Stimulated activated CD4-positive, alpha-beta T cell treated with anti-CD3 and anti-CD28 coated beads, Interleukin-15, amount 100 ng/mL, for 48 hours (primary cell): ENCODE data around the gene ZNF444.

Experiments
- DNase-seq, 2 donors: peaks; one replicate each; pipeline ENCODE4 v3.0.0-alpha.2; 2020; ENCODE audit warnings: low read depth in 2 of 2

The ZNF444 gene

DNA sequence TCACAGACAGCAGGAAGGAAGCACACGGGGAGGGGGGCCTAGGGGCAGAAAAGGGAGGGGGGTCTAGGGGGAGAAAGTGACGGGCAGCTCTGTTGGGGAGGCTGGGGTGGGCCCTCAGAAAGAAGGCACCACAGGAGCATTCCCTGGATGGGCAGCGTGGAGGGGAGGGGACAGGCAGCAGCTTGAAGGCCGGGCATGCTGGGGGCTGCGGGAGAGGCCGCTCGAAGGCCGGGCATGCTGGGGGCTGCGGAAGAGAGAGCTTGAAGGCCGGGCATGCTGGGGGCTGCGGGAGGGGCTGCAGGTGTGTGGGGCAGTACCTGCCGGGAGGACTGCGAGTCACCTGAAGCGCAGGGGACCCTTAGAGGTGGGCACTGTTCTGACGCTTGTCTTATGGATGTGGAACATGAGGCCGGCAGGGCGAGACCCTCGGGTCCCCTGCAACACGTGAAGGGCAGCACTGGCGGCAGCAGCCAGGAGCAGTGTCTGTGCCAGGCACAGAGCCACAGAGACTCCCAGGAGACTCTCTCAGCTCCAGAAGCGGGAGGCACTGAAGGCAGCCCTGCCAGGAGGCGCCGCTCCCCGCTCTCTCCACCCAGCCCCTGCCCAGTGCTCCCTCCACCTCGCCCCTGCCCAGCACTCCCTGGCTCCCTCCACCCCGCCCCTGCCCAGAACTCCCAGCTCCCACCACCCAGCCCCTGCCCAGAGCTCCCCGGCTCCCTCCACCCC is 33.3 kb upstream of the ZNF444 start:
- no peak for DNase-seq

DNA sequence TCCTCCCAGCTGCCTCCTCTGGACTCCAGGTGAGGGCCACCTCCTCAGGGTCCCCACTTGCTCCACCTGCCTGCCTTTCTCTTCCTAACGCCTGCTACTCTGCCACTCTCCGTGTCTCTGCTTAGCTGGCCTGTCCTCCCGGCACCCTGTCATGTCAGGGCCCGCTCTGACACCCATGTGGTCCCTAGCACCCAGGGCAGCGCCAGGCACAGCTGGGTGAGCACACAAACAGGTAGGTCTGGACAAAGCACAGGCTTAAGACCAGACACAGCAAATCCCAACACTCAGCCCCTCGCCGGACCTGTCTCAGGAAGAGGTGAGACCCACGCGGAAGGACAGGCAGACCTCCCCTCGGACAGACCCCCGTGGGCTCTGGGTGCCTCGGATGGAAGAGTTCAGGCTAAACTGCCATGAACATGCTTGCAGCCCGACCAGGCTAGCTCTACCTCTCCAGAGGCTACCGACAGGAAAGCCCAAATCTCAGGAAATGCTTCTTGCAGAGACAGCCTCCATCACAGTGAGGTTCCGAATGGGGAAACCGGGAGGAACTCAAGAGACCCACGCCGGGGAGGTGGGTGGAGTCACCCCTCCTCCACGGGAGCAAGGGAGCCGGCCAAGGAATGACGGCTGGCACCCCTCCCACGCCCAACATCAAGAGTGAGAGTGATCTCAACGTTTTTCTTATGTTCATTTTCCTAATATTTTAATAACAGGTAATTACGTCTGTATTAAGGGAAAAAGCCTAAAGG is 32.5 kb upstream of the ZNF444 start:
- DNase-seq = no peak

DNA sequence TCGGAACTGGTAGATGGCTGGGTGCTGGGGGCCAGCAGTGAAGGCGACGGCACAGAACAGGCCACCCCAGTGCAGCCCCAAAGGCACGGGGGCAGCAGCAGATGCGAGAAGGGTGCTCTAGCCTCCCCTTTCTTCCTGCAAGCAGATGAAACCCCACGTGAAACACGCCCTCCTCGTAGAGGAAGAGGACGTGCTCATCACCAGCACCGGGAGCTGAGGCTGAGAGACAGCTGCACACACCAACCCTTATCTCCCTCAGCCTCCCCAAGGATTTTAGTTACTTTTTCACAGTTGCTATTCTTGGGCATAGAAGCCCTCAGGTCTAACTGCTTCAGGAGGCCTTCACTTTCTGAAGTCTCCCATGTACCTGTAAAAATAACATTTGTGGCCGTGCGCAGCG is 31.9 kb upstream of the ZNF444 start:
- no peak for DNase-seq

DNA sequence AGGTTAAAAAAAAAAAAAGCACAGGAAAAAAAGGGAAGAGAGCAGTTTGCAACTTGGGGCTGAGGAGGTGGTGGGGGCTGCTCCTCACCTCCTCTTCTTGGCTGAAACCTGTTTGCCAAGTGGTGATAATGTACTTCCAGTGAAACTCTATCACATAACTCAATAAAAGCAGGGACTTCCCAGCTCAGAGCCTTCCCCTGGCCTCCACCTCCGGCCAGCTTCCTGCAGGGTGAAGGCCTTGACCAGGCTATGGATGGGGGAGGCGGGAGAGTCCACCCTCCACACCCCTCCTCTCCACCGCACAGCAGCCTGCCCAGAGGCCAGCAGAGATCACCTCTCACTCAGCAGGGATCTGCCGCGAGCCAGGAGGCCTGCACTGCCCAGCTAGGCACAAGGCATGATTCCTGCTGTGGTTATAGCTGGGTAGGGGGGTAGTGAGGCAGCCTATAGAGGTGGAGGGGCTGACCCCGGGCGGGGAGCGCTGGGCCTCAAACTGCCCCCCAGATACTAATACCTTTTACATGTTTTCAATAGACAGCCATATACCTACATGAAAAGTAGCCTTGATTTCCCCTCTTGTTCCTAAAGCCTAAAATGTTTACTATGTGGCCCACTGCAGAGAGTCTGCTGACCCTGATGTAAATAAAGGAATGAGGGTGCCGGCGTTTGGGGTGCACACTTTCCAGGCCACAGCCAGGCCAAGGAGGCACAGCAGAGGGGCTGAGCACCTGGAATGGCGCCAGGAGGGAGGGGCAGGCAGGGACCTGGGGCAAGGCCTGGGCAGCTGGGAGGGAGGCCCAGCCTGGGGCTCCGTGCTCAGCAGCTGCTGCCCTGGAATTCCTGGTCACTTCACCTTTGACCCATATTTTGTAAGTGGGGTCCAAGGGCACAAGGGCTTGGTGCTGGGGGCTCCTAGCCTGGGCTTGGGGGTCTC is 30.3 kb upstream of the ZNF444 start:
- no peak for DNase-seq

DNA sequence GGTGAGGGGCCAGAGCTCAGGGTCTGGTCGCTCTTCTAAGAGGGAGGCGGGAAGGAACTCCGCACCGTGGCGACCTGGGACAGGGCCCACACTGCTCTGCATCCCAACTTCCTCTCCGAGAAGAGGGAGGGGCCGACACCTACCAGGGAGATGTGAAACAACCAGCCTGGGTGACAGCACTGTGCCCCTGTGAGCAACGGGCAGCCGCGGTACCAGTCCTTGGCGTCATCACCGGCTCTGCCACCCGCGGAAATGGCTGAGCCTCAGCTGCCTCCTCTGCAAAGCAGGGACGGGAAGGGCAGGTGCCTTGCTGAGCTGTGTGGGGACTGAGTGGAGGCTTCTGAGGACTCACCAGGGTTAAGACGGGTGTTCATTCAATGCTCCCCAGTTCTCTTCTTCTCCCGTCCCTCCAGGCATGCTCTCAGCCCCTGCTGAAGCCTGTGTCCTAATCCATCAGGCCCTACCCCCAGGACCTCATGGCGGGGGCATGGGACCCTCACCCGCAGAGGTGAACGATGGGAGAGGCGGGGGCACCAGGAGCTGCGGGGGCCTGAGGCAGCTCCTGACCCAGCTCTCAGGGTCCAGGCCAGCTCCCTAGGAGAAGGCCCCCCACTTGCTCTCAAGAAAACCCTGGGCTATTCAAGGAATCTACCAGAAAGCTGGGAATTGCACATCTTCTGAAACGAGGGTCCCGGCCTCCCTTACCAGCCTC is 29.3 kb upstream of the ZNF444 start:
- DNase-seq = peak; percentile 29 to 38

DNA sequence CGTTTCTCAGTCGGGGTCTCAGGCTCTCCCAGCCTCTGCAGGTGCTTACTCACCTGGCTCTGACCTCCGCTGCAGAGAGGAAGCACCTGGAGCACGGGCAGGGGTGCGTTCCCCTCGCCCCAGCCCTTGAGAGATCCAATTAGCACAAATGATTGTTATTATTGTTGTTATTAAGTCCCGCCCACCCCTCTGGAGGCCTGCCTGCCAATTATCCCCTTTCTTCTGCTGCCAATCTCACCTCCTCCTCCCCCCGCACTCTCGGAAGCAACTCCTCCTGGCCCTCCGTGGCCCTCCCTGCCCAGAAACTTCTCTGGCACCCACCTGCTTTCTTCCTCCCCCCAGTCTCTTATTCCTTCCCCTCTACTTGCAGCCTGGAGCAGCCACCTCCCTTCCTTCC is 28.8 kb upstream of the ZNF444 start:
- no peak for DNase-seq

DNA sequence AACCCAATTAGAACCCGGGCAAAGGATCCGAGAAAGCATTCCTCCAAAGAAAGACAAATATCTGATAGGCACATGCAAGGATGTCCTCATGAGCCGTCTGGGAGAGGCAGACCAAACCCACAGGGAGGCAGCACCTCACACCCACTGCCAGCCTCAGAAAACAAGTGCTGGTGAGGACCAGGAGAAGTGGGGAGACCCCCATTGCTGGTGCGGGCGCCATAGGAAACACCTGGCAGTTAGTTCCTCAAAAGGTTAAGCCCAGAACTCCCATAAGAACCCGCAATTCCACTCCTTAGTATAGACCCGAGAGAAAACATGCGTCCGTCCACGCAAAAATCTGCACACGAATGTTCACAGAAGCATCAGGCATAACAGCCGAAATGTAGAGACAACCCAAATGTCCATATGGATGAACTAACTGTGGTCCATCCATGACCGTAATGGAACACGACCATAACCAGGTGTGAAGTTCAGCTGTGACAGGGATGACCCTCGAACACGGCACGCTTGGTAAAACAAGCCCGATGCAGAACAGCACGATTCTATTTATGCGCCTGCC is 27.9 kb upstream of the ZNF444 start:
- no peak for DNase-seq

DNA sequence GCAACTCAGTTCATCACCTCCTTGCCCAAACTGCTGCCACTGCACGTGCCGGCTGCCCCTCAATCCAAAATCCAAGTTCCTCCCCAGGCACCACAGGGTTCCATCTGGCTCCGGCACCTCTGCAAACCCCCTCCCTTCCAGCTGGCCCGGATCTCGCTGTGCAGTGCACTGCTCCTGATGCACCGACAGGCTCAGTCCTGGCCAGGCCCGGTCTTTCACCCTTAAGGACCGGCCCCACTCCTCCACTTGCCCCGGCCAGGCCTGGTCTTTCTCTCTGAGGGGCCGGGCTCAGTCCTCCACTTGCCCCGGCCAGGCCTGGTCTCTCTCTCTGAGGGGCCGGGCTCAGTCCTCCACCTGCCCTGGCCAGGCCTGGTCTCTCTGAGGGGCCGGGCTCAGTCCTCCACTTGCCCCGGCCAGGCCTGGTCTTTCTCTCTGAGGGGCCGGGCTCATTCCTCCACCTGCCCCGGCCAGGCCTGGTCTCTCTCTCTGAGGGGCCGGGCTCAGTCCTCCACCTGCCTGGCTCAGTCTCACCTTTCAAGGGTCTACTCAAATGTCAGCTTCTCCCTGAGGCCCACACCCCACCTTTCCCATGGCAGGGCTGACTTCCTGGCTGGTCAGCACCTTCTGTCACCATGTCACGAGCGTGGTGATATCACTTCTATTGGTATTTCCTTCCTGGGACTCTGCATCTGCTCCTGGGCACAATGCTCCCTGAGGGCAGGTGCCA is 26.9 kb upstream of the ZNF444 start:
- DNase-seq = no peak

DNA sequence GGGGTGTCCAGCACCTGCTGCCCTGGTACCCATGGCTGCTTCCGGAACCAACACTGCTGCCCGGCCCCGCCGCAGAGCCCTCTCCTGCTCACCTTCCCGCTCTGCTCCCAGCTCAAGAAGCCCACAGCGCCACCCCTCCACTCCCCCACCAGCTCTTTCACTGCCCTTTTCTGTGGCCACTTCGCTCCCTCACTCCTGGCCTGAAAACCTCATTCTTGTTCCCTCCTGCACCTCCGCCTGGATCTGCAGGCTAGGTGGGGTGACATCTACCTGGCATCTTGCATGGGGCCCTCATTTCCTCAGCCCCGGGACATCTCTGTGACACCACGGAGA is 26.3 kb upstream of the ZNF444 start:
- DNase-seq = no peak

DNA sequence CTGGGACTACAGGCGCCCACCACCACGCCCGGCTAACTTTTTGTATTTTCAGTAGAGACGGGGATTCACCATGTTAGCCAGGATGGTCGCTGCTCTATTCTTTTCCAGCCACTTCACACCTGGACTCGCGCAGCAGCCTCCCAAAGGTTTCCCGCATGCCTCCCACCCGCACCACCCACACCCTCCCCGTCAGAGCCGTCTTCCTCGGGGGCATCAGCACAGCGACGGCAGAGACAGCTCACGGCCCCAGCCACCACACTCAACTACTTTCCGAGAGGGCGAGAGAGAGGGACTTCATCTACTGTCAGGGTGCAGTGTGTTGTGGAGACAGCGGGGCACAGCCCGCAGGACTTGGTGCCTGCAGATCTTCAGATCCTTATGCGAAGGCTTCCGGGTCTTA is 25.6 kb upstream of the ZNF444 start:
- DNase-seq = no peak

DNA sequence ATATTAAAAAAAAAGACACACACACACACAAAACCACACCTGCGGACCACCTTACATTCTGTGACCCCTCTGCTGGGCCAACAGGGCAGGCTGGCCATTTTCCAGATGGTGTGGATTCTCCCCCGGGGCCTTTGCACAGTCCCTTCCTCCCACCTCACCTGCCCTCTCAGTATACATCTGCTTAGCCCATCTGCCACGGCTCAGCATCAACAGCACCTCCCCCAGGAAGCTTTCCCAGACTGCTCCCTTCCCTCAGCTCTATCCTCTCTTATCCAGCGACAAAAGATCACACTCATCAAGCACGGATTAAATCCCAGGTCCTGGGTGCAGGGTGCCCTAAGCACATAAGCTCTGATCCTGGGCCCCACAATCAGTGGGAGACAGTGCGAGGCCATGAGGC is 24.5 kb upstream of the ZNF444 start:
- DNase-seq = no peak

DNA sequence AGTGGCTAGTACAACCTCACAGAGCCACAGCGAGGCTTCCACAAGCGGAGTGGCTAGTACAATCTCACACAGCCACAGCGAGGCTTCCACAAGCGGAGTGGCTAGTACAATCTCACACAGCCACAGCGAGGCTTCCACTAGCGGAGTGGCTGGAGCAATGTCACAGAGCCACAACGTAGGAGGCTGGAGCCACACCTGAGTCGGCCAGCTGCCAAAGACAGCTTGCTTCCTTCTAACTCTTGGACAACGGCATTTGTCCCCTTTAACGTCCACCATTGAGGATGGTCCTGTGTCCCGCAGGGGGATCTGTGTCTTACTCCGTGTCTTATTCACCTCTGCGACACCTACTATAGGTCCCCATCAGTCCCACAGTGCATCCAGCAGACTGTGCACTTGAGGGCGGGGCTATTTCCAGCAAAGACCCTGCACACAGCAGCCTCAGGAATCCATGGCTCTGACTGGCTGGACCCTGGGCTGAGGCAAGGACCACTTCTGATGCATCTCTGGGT is 23.7 kb upstream of the ZNF444 start:
- no peak for DNase-seq

DNA sequence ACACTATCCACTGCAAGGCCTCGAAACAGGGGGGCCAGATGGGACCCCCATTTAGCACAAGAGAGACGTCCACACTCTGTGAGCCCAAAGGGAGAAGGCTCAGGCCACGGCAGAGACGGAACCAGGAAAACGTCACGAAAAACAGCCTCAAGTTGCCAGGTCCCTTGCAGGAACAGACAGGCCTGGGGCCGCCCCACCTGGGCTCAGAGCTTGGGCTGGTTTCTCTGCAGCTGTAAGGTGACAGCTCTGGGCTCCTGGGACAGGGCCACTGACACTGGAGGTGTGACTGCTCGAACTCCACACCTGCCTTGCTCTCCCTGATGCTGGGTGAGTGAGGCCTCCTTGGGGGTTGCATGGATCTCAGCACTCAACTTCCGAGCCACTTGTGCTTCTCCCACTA is 23.2 kb upstream of the ZNF444 start:
- DNase-seq = no peak

DNA sequence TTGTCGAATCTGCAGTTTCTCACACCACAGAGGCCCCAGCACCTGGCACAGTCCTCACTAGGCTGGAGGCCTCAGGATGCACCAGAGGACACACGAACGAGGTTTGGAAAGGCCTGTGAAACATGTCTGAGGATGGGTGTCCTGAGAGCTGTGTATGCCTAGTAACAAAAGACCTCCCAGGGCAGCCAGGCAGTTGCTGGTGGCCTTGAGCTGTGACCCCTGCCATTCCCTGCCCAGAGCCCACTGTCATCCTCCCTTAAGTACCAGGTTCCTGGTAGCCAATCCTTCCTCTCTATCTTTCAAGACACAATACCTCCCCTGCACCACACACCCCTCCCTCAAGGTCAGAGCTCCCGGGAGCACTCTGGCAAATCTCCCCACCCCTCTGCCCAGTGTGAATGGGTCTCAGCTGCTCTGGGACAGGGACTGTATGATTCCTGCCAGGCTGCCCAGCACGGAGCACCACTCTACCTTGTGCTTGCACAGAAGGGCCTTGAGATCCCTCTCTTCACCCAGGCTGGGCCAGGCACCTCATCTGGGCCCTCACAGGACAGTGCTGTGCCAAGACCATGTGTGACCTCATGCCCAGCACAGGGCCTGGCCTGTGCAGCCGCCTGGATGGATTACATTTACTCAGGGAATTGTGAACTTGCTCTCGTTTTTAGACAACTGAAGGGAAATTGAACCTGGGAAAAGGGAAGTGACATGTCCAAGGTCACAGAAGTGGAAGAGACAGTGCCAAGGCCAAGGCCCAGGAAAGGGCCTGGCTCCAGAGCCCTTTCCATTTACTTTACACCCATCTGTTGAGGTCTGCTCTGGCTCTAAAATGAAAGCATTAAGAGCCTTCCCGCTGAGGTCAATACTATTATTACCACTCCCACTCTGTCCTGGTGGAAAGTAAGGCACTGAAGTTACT is 22.2 kb upstream of the ZNF444 start:
- no peak for DNase-seq

DNA sequence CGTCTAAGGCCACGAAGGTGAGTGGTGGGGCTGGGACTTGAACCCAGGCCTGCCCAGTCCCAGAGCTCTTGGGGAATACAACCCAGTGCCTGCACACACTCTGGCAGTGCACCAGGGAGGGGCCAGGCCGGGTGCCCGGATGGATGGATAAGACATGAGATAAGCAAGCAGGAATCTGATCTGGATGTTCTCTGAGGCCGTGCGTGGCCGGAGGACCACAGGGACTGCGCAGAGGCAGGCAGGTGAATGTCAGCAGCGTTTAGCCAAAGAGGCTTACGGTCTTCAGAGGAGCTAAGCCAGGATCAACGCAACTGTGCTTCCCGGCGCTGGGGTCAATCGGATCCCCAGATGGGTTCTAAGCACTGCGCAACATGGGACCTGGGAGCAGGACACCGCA is 21.5 kb upstream of the ZNF444 start:
- DNase-seq = no peak

DNA sequence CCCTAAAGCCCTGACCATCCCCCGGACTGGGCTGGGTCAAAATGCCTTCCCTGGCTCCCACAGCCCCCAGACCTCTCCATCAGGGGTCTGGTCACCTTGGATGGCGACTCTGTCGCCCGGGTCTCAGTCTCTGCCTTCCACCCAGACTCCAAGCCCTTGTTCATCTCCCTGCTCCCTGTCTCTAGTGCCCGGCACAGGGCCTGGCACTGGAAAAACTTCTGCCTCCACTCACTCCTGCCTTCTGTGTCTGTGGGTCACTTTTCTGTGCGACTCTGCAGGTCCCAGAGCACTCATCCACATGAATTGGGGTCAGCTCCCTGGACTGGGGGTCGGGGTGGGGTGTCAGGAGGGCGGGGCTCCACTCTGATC is 21.1 kb upstream of the ZNF444 start:
- no peak for DNase-seq

DNA sequence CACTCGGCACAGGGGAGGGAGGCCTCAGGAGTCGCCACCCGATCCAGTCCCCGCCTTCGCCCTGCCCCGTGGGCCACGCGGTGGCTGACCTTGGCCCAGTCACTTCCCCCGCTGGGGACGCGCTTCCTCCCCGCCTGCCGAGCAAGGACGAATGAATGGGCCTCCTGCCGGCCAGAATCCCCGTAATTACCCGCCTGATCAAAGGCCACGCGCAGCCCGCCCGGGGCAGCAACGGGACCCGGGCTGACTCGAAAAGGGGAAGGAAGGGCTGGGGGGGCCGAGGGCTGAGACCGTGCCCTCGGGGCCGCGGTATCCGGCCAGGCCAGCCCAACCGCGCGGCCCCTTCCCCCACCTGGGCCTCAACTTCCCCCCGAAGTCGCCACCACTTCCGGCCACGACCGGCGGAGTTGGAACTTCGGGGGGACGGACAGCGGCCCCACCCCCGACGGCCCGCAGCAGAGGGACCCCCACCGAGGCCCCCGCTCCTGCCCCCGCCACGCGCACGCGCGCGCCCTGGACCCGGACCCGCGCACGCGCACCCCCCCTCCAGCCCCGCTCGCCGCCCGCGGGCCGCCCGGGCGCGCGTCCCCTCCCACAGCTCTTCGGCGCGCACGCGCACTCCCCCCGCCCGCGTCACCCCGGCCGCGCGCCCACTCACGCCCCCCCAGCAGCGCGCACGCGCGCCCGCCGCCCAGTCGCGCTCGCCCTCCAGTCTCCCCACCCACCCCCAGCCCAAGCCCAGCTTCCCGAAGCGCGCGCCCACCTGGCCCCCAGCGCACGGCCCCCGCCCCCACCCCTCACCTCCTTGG is 20.5 kb upstream of the ZNF444 start:
- peak; percentile 62 to 75 for DNase-seq

DNA sequence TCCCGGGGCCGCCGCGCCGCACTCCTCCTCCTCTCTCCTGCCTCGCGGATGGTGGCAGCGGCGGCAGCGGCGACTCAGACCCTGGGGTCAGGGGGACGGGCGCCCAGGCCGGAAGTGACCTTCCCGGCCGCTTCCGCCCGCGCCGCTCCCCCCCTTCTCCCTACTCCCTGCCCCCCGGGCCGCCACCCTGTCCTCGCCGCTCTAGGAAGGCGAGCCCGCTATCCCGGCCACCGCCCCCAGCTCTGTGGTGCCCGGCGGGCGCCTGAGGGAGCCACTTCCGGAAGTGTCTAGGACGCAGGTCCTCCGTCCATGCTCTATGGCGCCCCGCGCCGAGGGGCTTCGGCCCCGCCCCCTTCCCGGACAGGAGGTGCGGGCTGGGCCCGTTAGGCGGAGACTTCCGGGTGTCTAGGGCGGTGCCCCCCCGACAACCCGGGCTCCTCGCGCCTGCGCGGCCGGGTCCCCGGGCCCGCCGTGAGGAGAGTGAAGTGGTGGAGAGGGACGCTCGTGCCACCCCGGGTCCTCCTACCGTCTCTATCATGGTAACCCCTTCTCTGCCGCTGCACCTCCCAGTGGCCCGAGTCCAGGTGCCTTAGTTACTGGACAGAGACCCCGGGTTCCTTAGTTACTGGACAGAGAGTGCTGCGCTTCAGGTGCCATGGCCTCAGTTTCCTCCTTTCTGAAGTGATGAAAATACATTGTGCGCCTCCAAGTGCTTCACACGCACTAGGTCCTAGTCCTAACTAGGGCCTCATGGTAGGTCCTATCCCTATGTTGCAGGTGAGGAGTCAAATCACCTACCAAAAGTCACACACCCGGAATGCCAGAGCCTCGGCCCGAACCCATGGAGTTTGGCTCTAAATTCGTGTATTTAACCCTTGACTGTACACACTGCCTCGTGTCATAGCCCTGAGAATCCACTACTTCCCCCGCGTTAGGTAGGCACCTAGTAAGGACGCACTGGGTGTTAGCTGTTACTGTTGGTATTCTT is 19.6 kb upstream of the ZNF444 start, which contains the start of gene ZNF787:
ZNF787 (minus strand) TSS at position 116 of the 988 bp plus-strand sequence. CDS start 18,078 bp downstream, outside the sequence.
- peak; percentile 93 to 97 for DNase-seq
